Heart right ventricle (tissue), 16 donors: ENCODE measurements around the gene C2orf80. TPM values are rescaled to one million over a fixed set of nuclear protein-coding genes. Genes with fewer than 3 reads are reported as not detected.

ENCODE experiments used
- ATAC-seq, 8 donors: fragments of 200-7000 bp; cut with Tn5 transposase; one replicate each; pipeline ENCODE4 v1.9.1; 2020; ENCODE audit warnings: mild to moderate bottlenecking in 8 of 8, moderate library complexity in 8 of 8, moderate number of reproducible peaks in 1 of 8
- DNase-seq, 2 donors: peaks; one replicate each; pipeline ENCODE4 v3.0.0-alpha.2; 2020
- H3K27ac ChIP-seq, 10 donors: fragments of 200-600 bp; sonication (generic) in 2 of 10; one replicate each; pipeline versions ENCODE4 v1.5.0 to v1.8.0; 2020 to 2022; ENCODE audit warnings: mild to moderate bottlenecking in 3 of 10
- H3K27me3 ChIP-seq, 7 donors: fragments of 200-600 bp; one replicate each; pipeline ENCODE4 v1.8.0; 2021 to 2022; ENCODE audit warnings: mild to moderate bottlenecking in 2 of 7
- H3K36me3 ChIP-seq, 9 donors: fragments of 200-600 bp; sonication (generic) in 1 of 9; one replicate each; pipeline versions ENCODE4 v1.5.0 to v1.8.0; 2020 to 2022; ENCODE audit warnings: mild to moderate bottlenecking in 2 of 9
- H3K4me1 ChIP-seq, 9 donors: fragments of 200-600 bp; sonication (generic) in 1 of 9; one replicate each; pipeline versions ENCODE4 v1.5.0 to v1.8.0; 2020 to 2022; ENCODE audit warnings: mild to moderate bottlenecking in 4 of 9
- H3K4me3 ChIP-seq, 10 donors: fragments of 200-600 bp; sonication (generic) in 2 of 10; one replicate each; pipeline versions ENCODE4 v1.5.0 to v1.8.0; 2020 to 2022; ENCODE audit warnings: mild to moderate bottlenecking in 7 of 10, moderate library complexity in 2 of 10
- H3K9me3 ChIP-seq, 11 donors: fragments of 200-600 bp in 10 of 11; sonication (generic) in 2 of 11; one replicate each; pipeline versions ENCODE4 v1.5.0 to v1.8.0; 2013 to 2022; ENCODE audit warnings: mild to moderate bottlenecking in 2 of 11, control low read depth in 1 of 11, moderate library complexity in 1 of 11
- CTCF ChIP-seq, 9 donors: fragments of 200-600 bp; sonication (generic) in 2 of 9; IDR thresholded peaks; one replicate each; pipeline versions ENCODE4 v1.5.0 to v1.8.0; 2021 to 2022; ENCODE audit warnings: antibody characterized with exemption in 9 of 9, mild to moderate bottlenecking in 5 of 9, moderate library complexity in 1 of 9
- WGBS, 2 donors: extraction: QIAGEN DNeasy Blood & Tissue Kit; methylation state at CpG; one replicate each; pipeline ENCODE4 v1.1.7; 2013; ENCODE audit warnings: inconsistent platforms in 1 of 2; 5-methylcytosine and 5-hydroxymethylcytosine counted together
- intact Hi-C, 10 donors: fragments of 100-400 bp; cut with DNase I; formaldehyde crosslinking; loops; one replicate each; pipeline versions ENCODE4 v1.11.1 to v1.14.2; 2022
- polyA plus RNA-seq, 2 donors: library from polyadenylated mRNA; stranded (reverse); fragments of 200-250 nt; gene quantifications; one replicate each; pipeline ENCODE4 v1.2.3, GENCODE V29; 2013
- total RNA-seq, 10 donors: library from RNA; stranded (reverse); fragmentation: NEBNext Ultra II Directional in 3 of 10; extraction: Animal tissue kit (Norgen Biotek cat#: 25700) in 3 of 10; gene quantifications; one replicate each; pipeline versions ENCODE4 v1.2.1 to v1.2.4, GENCODE V29; 2021 to 2023
- donor health status: Arrhythmogenic right ventricular cardiomyopathy.
- donor health status: ischemic (EF 13 %, LVEDD 7.1; RV severe dilation, severe dysfunction).
- donor health status: healthy with polysubstance abuse.
- donor health status: DM: no; HTN: yes; CAD: no.
- donor health status: DM: no; HTN: no; CAD: no.
- donor health status: ischemic (EF 25% LVEDD 6.9; RV normal size, moderate dysfunction).
- donor health status: ischemic (EF 25% LVEDD 5.7; RV mildly dilated, moderate dysfunction).
- donor health status: healthy.
- donor health status: DM: yes; HTN: yes; CAD: no.
- donor health status: Ischemic cardiomyopathy.
- donor health status: ischemic (EF 35%, LVEDD 5.7; RV mildly dilated, moderate dysfunction).
- donor health status: nonischemic (EF 11% LVEDD 7.7; RV severe dilation, severe dysfunction).
- donor health status: DM: yes; HTN: yes; CAD: no.
- donor health status: PGD.
- donor health status: ischemic (EF 29% LVEDD 5.4; RV normal size, mild dysfunction).
- donor health status: nonischemic (EF 23%, LVEDD 6.1; RV moderate dilation, normal function).

The C2orf80 gene
- total and polyA plus RNA-seq, 12 donors: not detected

GRCh38 chr2:208183972-208184705 is 5.7 kb downstream of the C2orf80 start:
- 32 to 37% methylated on average over 12 of the region's 12 CpGs for WGBS, 2 donors
- H3K4me3 ChIP-seq: no peak overlapping the region
- DNase-seq: no peak
- peaks cover 0 to 48% (median 24%) of the 10 kb centered on the region in 7 donors for H3K27me3 ChIP-seq
- intact Hi-C loops: no loop called here
- TF ChIP-seq CTCF (IDR thresholded peaks at IDR 0.05): no peak
- H3K9me3 ChIP-seq: no peaks in the 10 kb centered on the region
- no peak overlapping the region for H3K27ac ChIP-seq
- H3K4me1 ChIP-seq: no peaks in the 10 kb centered on the region
- no peaks in the 10 kb centered on the region for H3K36me3 ChIP-seq
- no peak for ATAC-seq

GRCh38 chr2:208183526-208183925 is 6.3 kb downstream of the C2orf80 start:
- Histone ChIP-seq H3K4me1 (no peaks in the 10 kb centered on the region), H3K4me3 (no peak overlapping the region), H3K36me3 (no peaks in the 10 kb centered on the region), H3K9me3 (no peaks in the 10 kb centered on the region), H3K27me3 (peaks cover 0 to 48% (median 24%) of the 10 kb centered on the region in 7 donors), H3K27ac (no peak overlapping the region)
- WGBS, 2 donors: 30 to 48% methylated on average over 7 of the region's 7 CpGs
- no peak for TF ChIP-seq CTCF (IDR thresholded peaks at IDR 0.05)
- intact Hi-C loops: no loop called here
- ATAC-seq (no peak), DNase-seq (no peak)

- Histone ChIP-seq H3K4me3 (no peak overlapping the region), H3K9me3 (no peaks in the 10 kb centered on the region), H3K27me3 (peaks cover 0 to 48% (median 24%) of the 10 kb centered on the region in 7 donors), H3K4me1 (no peaks in the 10 kb centered on the region), H3K27ac (no peak overlapping the region), H3K36me3 (no peaks in the 10 kb centered on the region)
- intact Hi-C loops: no loop called here
- no peak for TF ChIP-seq CTCF (IDR thresholded peaks at IDR 0.05)
- DNase-seq: no peak
- WGBS, 2 donors: 79 to 83% methylated on average over 3 of the region's 3 CpGs
- no peak for ATAC-seq
Observed at GRCh38 chr2:208182835-208183234, 7.0 kb downstream of the C2orf80 start.

- Histone ChIP-seq H3K27me3 (peaks cover 0 to 21% (median 5%) of the 10 kb centered on the region in 7 donors), H3K9me3 (no peaks in the 10 kb centered on the region), H3K4me3 (no peak overlapping the region), H3K36me3 (no peaks in the 10 kb centered on the region), H3K4me1 (peaks cover 0 to 10% (median 0%) of the 10 kb centered on the region in 9 donors), H3K27ac (no peak overlapping the region)
- intact Hi-C loops: loop anchor here in 4 of 10 donors (5.0 to 10.0 kb wide), 2 partner anchors 73 to 76 kb away; partner anchors contain the start of gene IDH1 (in 1 of the 4)
- ATAC-seq (no peak), DNase-seq (no peak)
- no peak for TF ChIP-seq CTCF (IDR thresholded peaks at IDR 0.05)
- 68 to 78% methylated on average over 4 of the region's 4 CpGs for WGBS, 2 donors
Observed at GRCh38 chr2:208179028-208179609, 10.7 kb downstream of the C2orf80 start.
